ENCODE results near the gene FLT1.

FLT1 gene

DNA sequence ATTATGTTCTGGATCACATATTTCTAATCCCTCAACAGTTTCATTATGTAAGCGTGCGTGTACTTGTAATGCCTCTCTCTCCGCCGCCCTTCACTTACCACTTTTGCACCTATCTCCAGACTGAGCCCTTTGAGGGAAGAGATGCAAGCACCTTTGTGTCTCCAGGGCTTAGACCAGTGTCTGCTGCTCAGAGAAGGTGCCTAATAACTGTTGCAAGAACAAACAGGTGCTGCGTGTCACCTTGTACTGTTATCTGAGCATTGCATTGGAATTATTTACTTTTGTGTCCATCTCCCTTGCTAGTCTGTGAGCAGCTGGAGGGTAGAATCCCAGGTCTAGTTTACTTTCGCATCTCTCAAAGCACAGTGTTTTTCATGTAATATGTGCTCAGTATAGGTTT, 156.2 kb downstream of the FLT1 start:
- DNase-seq (ENCODE audit: low spot score) = no peak

DNA sequence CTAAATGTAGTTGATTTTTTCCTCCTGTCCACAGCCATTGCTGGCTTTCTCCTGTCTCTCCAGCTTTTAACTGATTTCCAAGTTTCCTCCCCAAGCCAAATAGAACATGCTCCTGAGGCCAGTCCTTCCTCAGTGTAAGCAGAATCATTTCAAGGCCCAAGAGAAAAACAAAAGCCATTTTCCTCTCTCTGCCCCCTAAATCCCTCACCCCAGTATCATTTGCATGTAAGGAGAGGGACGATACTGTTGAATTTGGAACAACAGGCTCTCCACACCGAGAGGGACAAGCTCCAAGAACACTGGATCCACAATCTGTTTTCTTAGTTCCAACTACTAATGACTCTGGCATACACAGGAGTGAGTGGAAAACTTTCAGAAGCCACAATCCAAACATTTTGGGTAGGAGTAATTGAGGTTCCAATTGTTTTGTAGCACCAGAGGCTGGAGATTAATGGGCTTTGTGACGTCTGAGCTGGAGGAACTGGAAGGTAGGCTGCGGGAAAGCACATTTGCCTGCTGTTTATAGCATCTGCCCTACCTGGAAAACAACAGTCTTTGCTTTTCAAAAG, 156.8 kb downstream of the FLT1 start:
- DNase-seq (ENCODE audit: low spot score) = no peak

DNA sequence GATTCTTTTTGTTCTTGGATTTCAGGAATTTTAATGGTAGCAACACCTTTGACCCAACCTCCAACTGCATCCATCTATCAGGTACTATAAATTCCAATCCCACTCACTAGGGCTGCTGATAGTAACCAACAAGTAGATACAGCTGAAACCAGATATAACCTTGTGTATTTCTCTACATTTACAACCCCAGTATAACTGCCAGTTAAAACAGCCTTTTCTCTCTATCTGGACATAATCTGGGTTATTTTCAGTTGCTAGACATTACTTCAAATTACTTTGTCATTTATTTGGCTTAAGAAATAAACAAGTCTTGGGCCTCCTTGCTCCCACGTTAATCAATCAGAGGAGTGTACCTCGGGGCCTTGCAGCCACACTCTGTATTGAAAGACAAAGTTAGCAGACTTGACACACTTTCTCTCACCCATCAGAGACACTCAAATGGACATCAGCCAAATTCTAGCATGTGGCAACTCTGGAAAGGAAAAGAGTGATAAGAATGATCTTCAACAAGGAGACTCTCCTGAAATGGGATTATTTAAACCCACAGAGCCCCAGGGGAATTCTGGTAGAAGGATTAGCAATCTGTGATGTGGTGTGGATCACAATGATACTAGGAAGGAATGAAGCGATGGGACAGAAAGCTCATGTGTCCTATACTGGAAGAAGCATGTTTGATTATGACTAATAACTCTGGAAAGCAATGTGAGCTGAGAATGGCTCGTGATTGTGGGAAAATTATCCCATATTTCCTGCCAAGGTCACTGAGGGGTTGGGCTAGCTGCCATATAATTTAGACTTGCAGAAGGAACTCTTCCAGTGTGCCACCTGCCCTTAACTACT, 157.5 kb downstream of the FLT1 start:
- DNase-seq (ENCODE audit: low spot score) = no peak

DNA sequence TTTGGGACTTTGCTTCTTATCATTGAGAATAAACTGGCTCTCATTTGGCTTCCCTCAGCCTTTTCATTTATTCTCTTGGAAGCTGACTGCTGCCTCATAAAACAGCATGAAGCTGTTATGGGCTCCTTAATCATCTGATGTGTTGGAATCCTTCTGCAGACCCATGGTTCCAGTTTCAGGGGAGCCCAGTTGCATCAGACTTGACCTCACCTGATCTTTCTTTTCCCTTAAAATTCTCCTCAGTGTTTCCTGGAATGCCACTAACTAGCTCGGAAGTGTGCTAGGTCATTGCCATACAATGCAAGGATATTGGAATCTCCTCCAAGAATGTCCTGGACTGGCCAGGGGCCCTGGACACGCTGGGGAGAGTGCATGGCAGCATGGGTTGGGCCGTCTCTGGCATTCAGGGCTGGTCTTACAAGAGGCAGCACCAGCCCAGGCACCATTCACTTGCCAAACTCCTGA, 158.7 kb downstream of the FLT1 start:
- DNase-seq (ENCODE audit: low spot score) = no peak

DNA sequence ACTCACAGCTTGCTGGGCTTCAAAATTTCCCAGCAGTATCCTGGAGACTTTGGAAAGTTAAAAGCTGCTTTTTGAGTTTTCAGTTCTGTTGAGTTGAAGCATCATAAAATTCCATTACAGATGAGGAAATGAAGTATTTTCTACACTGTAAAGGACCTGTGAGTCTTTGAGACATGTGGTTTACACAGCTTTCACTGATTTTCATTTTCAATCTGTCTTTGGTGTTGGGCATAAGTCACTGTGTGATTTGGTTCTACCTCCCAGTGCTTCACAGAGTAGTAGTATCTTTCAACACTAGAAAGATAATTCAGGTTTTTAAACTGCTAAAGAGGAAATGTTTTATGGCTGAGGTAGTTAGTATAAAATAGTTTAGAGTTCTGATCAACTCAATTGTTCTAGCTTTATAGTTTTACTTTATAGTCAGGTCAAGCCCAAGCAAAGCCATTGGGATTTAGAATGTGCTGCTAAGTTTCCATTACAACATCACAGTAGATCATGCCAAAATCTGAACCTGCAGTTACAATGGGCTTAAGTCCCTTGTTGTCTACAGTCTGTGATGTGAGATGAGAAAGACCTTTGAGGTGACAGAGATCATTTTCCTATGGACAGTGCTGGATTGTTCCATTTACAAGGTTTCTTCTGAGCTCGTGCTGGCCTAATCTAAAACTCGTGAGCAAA, 161.6 kb downstream of the FLT1 start:
- DNase-seq (ENCODE audit: low spot score) = no peak

DNA sequence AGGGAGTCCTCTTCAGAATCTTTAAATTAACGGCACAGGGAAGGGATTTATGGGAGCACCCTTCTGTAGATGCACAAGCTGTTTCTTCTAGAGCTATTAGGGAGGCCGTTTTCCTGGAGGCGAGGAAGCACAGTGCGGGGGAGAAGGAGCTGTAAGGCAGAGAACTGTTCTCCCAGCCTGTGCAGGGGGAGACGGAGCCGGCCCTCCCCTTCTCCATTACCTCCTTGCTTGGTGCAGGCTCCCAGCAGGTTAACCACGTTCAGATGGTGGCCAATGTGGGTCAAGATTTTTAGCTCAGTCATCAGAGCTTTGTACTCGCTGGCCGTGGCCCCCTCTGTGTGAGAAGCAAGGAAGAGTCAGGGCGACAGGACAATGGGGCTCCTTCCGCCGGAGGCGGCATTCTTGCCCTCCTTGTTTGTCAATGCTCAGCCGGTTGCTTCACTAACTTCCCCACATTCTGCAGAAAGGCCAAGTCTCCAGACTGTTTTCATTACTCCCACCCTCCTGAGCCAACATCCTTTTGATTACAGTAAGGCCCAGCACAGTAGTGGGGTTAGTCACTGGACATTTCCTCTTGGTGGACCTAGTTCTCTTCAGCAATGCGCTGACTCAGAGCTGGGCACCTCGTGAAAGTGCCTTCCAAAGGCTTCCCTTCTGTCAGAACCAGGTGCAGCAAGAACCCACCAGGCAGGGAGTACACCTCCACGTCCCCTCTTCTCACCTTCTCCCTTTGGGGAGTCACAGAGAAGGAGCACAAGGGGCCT, 165.4 kb downstream of the FLT1 start:
- DNase-seq (ENCODE audit: low spot score) = no peak

DNA sequence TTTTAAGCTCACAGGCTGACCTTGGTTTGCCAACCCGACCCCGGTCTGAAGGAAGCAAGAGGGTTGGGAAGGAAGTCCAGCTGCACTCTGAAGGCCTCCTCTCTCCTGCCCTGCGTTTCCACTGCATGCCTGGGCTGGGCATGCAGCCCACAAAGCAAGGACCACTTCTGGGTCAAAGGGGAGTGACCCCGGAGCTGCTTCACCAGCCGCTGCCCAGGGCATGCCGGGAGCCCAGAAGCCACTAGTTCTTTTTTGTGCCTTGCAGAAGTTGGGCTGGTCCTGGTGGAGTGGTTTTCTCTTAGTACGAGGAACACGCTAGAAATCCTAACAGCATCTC, 166.7 kb downstream of the FLT1 start:
- DNase-seq (ENCODE audit: low spot score) = no peak

DNA sequence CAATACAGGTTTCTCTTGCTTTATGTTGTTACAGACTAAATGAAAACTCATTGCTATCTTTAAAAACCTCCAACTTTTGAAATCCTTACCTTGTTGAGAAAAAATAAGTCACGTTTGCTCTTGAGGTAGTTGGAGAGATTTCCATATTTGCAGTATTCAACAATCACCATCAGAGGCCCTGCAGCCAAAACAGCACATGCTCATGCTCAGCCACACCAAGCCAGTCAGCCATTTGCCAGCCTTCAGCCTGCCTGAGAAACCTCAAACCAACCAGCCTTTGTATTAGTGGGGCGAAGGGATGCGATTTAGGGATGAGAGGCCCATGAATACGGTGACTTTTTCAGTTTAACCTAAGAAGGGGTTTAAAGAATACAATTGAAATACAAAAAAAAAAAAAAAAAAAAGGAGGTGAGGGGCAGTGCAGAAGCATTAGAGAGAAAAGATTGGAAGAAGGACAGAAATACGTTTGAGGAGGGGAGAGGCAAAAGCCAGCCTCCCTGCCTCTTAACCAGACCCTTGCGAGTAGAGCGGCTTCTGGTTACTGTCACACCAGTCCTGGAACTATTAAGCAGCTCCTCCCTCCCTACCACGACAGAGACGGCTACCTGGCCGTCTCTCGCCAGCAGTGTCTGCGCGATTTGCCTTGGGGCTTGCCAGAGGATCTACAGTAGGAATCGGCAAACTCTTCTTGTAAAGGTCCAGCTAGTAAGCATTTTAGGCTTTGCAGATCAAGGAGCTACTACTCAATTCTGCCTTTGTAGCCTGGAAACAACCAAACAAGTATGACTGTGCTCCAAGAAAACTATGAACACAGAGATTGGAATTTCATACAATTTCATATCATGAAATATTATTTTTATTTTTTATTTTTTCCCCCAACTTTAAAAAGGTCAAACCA, 167.3 kb downstream of the FLT1 start:
- no peak for DNase-seq (ENCODE audit: low spot score)

DNA sequence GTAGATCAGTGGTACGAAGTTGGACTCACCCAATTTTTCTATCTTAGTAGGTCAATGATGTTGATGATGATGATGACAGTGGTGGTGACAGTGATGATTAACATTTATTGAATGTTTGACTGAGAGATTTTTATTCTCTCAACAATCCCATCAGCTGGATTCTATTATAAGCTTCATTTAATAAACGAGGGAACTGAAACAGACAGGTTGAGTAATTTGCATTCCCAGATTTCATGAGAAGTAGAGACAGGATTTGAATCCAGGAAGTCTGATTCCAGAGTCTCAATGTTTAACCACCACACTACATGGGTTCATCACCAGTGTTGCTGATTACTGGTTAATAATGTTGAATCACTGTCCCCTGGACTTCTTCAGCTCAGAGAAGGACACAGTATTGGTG, 168.9 kb downstream of the FLT1 start:
- DNase-seq (ENCODE audit: low spot score) = no peak

DNA sequence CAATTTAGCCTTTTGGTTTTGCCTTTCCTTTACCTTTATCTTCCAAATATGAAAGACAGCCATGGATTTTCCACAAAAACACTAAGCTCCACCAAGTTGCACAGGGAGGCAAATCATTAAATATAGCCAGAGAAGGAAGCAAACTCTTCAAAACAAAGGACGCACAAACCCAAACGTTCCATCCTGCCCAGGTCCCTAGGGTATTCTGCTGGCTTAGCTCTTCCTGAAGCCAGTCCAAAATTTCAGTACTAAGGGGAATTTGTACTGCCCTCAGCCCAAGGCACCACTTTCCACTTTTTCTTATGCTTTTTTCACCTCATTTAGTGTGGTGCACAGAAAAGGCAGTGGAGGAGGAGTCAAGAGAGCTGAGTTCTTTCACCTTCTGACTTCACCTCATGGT, 169.9 kb downstream of the FLT1 start:
- no peak for DNase-seq (ENCODE audit: low spot score)

DNA sequence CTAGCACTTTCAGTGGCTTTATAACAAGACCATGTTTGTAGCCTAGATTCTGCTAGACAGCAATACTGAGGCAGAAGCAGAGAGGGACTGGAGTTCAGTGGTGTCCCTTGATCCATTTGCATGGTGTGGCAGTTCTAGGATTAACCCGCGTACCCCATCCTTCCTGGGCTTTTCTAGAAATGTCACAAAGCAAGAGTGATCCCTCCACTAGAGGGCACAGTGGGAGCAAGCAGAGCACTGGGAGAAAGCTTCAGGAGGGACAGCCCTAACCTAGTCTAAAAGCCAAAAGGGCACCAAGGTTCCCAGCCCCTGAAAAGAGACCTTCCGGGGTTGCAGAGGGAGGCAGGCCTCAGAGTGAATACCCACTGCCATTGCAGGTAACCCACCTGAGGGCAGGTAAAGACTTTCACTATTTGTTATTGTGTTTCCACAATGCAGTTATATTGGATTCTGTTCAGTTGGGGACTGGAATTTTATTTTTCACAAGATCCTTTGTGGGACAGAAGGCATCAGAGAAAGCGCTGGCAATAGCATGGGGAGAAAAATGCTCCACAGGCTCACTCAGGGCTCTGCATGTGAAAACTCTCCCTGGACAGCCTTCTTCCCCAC, 170.6 kb downstream of the FLT1 start:
- peak; percentile 53 for DNase-seq (ENCODE audit: low spot score)

DNA sequence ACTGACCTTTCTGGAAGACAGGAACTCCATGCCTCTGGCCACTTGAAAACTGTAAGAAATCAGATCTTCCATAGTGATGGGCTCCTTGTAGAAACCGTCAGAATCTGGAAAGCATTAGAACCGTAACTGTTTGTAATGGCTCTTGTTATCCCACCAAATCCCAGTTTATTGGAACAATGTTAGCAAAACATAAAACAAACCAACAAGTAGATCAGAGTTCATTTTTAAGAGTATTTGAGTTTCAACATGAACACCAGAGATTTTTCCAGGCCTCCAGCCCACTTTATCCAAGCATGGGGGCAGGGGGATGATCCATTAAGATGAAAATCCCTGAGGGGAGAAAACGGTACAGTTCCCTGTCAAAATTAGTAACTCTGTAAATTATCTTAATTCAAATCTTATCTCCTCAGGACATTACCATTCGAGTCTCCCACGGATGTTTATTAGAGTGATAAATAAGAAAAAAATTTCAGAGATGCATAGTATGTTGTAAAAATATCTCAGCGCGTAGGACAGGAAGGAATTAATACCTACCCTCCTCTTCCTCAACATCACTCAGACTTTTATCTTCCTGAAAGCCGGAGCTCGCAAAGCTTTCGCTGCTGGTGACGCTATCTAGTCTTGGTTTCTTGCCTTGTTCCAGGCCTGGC, 172.5 kb downstream of the FLT1 start:
- no peak for DNase-seq (ENCODE audit: low spot score)

DNA sequence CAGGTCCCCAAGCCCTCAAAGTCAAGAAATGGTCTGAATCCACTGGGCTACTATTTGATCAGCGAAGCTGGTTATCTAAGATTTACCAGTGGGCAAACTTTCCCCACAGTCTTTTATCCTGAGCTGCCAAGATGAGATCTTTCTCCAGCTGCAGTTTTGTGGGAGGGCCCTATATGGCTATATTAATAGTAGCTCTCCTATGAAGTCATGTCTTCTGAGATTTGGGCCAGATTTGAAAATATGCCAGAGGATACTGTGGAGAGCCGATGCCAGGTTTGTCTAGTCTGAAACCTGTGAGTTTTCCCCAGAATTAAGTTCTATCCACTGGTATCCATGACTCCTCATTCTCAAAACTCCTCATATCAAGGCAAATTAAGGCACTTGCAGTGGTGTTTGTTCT, 173.2 kb downstream of the FLT1 start:
- no peak for DNase-seq (ENCODE audit: low spot score)

DNA sequence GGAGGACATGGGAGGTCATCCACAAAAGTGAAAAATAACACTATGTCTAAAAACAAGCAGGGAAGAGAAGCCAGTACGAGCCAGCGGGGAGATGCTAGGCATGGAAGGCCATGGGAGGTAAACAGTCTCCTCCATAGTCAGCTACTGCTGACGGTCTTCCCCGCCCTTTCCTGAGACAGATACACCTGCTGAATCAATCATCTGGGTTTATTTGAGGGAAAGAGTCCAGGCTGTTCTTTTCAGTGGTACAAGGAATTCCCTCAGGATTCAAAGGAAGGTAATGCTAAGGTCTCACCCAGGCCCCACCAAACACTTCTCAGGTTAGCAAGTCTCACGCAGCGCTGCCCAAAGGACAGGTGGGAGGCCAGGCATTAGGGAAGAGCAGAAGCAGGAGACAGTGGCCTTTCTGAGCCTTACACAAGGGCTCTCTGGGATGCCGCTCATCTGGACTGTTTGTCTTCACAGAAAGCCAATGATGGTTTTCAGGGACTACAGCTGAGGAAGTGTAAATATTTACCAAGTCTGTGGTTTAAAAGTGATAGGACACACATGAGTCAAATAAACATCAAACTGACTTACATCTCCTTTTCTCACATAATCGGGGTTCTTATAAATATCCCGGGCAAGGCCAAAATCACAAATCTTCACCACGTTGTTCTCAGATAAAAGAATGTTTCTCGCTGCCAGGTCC, 173.9 kb downstream of the FLT1 start:
- no peak for DNase-seq (ENCODE audit: low spot score)

DNA sequence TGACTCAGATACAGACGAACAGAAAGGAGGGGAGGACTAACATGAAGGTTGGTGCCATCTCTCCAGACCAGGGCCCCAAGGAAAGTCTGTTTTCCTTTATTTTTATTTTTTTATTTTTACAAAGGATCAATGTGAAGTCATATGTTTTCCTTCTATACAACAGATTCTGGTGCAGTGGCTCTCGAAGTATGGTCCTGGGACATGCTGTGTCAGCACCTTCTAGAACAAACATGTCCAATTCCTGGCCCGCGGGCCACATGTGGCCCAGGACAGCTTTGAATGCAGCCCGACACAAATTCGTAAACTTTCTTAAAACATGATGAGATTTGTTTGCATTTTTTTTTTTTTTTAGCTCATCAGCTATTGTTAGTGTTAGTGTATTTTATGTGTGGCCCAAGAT, 174.7 kb downstream of the FLT1 start:
- DNase-seq (ENCODE audit: low spot score) = no peak

DNA sequence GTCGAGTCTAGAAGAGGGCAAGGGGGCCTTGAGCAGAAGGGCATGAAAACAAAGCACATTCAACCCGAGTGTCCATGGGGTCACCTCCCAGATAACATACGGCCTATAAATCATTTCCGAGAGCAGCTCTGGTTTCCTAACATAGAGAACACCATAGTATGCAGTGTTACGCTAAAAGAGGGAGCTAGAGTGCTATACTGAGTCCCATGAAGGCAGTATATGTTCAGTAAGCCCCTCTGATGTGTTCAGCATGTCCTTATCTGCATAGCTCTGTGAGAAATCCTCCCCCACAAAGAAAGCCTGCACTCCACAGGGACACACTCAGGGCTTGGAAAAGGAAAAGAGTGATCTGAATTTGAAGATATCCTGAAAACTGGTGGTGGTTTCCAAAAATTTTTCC, 175.4 kb downstream of the FLT1 start:
- no peak for DNase-seq (ENCODE audit: low spot score)

DNA sequence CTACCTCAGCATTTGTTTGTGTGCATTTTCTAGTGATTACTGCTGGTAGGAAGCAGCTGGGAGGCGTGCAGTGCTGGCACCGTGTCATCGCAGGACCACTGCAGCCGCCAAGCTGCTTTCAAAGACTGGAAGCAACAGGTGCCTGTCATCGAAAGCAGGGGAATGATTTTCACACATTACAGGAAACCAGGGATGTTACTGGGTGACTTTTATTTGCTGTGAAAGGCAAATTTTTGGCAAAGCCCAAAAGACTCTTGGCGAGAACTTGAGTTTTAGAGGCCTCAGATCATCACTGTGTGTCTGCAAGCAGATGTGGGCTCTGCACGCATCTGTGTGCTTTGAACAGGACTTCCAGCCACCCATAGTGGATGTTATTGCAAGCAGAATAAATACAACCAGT, 176.4 kb downstream of the FLT1 start:
- DNase-seq (ENCODE audit: low spot score) = no peak

DNA sequence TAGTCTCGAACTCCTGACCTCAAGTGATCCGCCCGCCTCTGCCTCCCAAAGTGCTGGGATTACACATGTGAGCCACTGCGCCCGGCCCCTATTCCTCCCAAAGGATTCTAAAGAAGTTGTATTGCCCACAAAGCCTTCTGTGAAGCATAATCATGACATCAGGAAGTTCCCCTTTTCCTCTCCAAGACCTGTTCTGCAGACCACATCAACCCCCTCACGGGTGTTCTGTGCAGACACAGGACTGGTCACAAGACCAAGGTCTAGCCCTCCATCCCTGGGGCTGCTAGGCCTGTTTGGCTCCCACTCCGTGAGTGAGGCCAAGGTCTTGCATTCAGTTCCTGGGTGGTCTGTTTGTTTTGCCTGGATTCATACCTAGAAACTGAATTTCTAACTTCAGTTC, 178.1 kb downstream of the FLT1 start:
- DNase-seq (ENCODE audit: low spot score) = no peak

DNA sequence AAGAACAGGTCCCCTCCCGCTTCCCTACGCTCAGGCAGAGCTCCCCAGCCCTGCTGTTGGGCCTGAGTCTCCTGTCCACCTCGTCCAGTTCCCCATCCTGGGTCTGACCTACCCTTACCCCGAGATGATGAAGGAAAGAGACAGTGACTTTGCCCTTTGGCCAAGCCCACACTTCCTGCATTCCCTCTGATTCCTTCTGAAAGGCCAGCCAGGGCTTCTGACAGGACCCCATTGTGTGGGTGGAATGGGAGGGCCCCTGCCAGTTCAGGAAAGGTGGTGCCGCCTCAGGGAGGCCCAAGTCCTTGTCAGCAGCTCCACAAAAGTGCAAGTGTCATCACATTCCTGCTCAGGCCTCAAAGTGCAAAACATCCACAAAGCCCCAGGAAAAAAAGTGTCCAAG, 178.8 kb downstream of the FLT1 start:
- DNase-seq (ENCODE audit: low spot score) = no peak

DNA sequence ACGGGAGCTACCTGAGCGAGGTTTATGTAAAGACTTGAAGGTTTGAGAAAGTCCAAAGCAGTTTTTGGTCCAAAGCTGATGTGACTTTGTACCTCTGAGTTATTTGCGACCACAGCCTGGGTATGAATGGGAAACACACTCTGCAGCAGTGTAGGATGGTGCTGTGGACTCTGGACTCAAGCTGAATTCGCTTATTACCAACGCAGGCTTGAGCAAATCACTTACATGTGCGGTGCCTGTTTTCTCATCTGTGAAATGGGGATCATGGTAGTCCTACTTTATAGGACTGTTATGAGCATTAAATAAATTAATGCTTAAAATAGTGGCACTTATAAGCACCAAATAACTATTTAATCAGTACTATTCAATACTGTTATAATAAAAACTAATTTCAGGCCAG, 180.0 kb downstream of the FLT1 start:
- DNase-seq (ENCODE audit: low spot score) = no peak

Measured in HuH-7.5 (cell line).